ENCODE measurements around the gene DCAKD.

Gene DCAKD

DNA sequence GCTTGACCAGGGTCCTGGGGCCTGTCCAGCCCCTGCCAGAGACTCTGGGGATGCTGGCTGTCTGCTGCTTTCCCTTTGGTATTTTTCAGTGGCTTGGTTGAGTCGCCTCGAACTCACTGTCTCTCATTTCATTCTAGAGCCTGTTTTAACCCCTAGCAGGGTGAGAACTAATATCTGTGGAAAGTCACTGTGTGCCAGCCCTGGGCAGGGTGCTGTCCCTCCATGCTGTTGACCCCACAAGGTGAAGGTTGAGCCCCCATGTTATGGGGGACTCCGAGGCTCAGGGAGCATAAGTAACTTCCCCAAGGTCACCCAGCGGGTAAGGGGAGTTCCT, 33.0 kb downstream of the DCAKD start:
- Histone ChIP-seq H3K4me1 (ENCODE audit: control insufficient read depth, low read length) (peaks cover 34% of the 10 kb centered on the region), H3K4me3 (ENCODE audit: low read length) (peak overlapping the region; percentile 52), H3K79me2 (ENCODE audit: control insufficient read depth, low read length) (no peaks in the 10 kb centered on the region), H3K27me3 (ENCODE audit: control insufficient read depth, low read length) (peaks cover 44% of the 10 kb centered on the region), H4K20me1 (ENCODE audit: control insufficient read depth, insufficient read depth, low read depth, low read length) (peaks cover 5% of the 10 kb centered on the region; the same call in 1 of the 2 replicates), H3K9me3 (ENCODE audit: control insufficient read depth, insufficient read depth, low read length) (no peaks in the 10 kb centered on the region), H3F3A (ENCODE audit: control insufficient read depth, insufficient read depth) (no peaks in the 10 kb centered on the region), H3K9me2 (replicated peaks; ENCODE audit: control insufficient read depth, low read length) (no peaks in the 10 kb centered on the region), H3K36me3 (ENCODE audit: control insufficient read depth, low read length) (no peaks in the 10 kb centered on the region), H3K27ac (ENCODE audit: low read depth, low read length) (no peak overlapping the region), H3K4me2 (ENCODE audit: low read length) (peak overlapping the region; percentile 66)
- TF ChIP-seq, protein P1, sequence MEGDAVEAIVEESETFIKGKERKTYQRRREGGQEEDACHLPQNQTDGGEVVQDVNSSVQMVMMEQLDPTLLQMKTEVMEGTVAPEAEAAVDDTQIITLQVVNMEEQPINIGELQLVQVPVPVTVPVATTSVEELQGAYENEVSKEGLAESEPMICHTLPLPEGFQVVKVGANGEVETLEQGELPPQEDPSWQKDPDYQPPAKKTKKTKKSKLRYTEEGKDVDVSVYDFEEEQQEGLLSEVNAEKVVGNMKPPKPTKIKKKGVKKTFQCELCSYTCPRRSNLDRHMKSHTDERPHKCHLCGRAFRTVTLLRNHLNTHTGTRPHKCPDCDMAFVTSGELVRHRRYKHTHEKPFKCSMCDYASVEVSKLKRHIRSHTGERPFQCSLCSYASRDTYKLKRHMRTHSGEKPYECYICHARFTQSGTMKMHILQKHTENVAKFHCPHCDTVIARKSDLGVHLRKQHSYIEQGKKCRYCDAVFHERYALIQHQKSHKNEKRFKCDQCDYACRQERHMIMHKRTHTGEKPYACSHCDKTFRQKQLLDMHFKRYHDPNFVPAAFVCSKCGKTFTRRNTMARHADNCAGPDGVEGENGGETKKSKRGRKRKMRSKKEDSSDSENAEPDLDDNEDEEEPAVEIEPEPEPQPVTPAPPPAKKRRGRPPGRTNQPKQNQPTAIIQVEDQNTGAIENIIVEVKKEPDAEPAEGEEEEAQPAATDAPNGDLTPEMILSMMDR (IDR thresholded peaks at IDR 0.05; ENCODE audit: low read depth, low read length, poor library complexity, severe bottlenecking), result no peak
- TF ChIP-seq EZH2phosphoT487 (IDR thresholded peaks at IDR 0.05; ENCODE audit: borderline replicate concordance, low read length), result no peak

DNA sequence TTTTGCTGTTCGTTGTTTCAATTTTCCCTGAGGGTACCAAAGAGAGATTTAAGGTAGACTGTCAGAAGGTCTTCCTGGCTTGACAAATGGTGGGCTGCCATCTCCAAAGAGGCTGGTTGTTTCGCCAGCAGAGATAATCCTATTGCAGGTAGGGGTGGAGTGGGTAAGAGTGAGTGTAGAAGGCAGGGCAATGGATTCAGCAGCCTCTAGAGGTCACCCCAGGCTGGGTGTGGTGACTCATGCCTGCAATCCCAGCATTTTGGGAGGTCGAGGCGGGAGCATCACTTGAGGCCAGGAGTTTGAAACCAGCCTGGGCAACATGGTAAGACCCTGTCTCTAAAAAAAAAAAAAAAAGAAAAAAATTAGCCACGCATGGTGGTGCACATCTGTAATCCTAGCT, 34.6 kb downstream of the DCAKD start:
- TF ChIP-seq, protein P1 (IDR thresholded peaks at IDR 0.05; ENCODE audit: low read depth, low read length, poor library complexity, severe bottlenecking), result peak; percentile 43
- TF ChIP-seq EZH2phosphoT487 (IDR thresholded peaks at IDR 0.05; ENCODE audit: borderline replicate concordance, low read length), result no peak
- Histone ChIP-seq H3F3A (ENCODE audit: control insufficient read depth, insufficient read depth) (no peaks in the 10 kb centered on the region), H3K4me1 (ENCODE audit: control insufficient read depth, low read length) (peaks cover 20% of the 10 kb centered on the region), H3K9me2 (replicated peaks; ENCODE audit: control insufficient read depth, low read length) (no peaks in the 10 kb centered on the region), H3K79me2 (ENCODE audit: control insufficient read depth, low read length) (no peaks in the 10 kb centered on the region), H3K27ac (ENCODE audit: low read depth, low read length) (no peak overlapping the region), H3K9me3 (ENCODE audit: control insufficient read depth, insufficient read depth, low read length) (no peaks in the 10 kb centered on the region), H4K20me1 (ENCODE audit: control insufficient read depth, insufficient read depth, low read depth, low read length) (peaks cover 5% of the 10 kb centered on the region; the same call in 1 of the 2 replicates), H3K27me3 (ENCODE audit: control insufficient read depth, low read length) (peaks cover 44% of the 10 kb centered on the region), H3K36me3 (ENCODE audit: control insufficient read depth, low read length) (no peaks in the 10 kb centered on the region), H3K4me3 (ENCODE audit: low read length) (no peak overlapping the region), H3K4me2 (ENCODE audit: low read length) (no peak overlapping the region)

DNA sequence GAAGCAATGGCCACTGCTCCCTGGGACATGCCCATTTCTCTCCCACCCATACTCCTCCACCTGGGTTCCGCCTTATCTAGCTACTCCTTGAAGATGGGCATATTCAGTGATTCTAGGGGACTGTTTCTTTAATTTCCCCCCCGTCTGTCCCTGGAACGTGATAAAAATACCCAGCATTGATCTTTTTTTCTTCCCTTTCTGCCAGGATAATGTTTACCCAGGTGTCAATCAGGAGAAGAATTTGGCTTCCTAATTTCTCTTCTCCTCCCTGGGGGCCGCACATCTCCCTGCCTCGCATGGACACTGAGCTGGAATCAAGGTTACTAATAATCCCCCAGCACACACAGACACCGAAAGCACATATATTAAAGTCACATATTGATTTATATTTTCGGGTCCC, 35.2 kb downstream of the DCAKD start:
- no peaks in the 10 kb centered on the region for H3K36me3 ChIP-seq (ENCODE audit: control insufficient read depth, low read length)
- H3K27me3 ChIP-seq (ENCODE audit: control insufficient read depth, low read length), result peaks cover 39% of the 10 kb centered on the region
- H3K27ac ChIP-seq (ENCODE audit: low read depth, low read length), result no peak overlapping the region
- H3K4me2 ChIP-seq (ENCODE audit: low read length), result no peak overlapping the region
- no peaks in the 10 kb centered on the region for H3K9me2 ChIP-seq (replicated peaks; ENCODE audit: control insufficient read depth, low read length)
- H3K9me3 ChIP-seq (ENCODE audit: control insufficient read depth, insufficient read depth, low read length), result no peaks in the 10 kb centered on the region
- H3K4me3 ChIP-seq (ENCODE audit: low read length), result no peak overlapping the region
- TF ChIP-seq EZH2phosphoT487 (IDR thresholded peaks at IDR 0.05; ENCODE audit: borderline replicate concordance, low read length), result no peak
- TF ChIP-seq, protein P1 (IDR thresholded peaks at IDR 0.05; ENCODE audit: low read depth, low read length, poor library complexity, severe bottlenecking), result no peak
- H3F3A ChIP-seq (ENCODE audit: control insufficient read depth, insufficient read depth), result no peaks in the 10 kb centered on the region
- H4K20me1 ChIP-seq (ENCODE audit: control insufficient read depth, insufficient read depth, low read depth, low read length), result peaks cover 2% of the 10 kb centered on the region; the same call in 1 of the 2 replicates
- no peaks in the 10 kb centered on the region for H3K79me2 ChIP-seq (ENCODE audit: control insufficient read depth, low read length)
- H3K4me1 ChIP-seq (ENCODE audit: control insufficient read depth, low read length), result peaks cover 14% of the 10 kb centered on the region

All from DOHH2 (cell line).